Dedifferentiated amniotic fluid mesenchymal stem cell (primary cell): ENCODE measurements around the gene CDH12.

ENCODE experiments used
- DNase-seq: peaks from one replicate; pipeline ENCODE4 v3.0.0-alpha.2; 2016; ENCODE audit errors: extremely low spot score

CDH12 gene

GRCh38 chr5:21823076-21823574 lies 1030.0 kb downstream of the CDH12 start:
- no peak for DNase-seq

GRCh38 chr5:21820527-21820926 lies 1032.6 kb downstream of the CDH12 start:
- DNase-seq = no peak

GRCh38 chr5:21818370-21818720 lies 1034.8 kb downstream of the CDH12 start:
- DNase-seq = no peak

- peak; percentile 36 for DNase-seq
Observed at GRCh38 chr5:21817668-21818369, 1035.3 kb downstream of the CDH12 start.

GRCh38 chr5:21810737-21811316 lies 1042.3 kb downstream of the CDH12 start:
- DNase-seq = peak; percentile 33

GRCh38 chr5:21809611-21810010 lies 1043.5 kb downstream of the CDH12 start:
- DNase-seq = no peak

- no peak for DNase-seq
Observed at GRCh38 chr5:21807953-21808352, 1045.2 kb downstream of the CDH12 start.

GRCh38 chr5:21806943-21807342 lies 1046.2 kb downstream of the CDH12 start:
- DNase-seq = no peak

- no peak for DNase-seq
Observed at GRCh38 chr5:21806271-21806670, 1046.9 kb downstream of the CDH12 start.

GRCh38 chr5:21802869-21803490 lies 1050.2 kb downstream of the CDH12 start:
- DNase-seq = peak; percentile 51

- DNase-seq = no peak
Observed at GRCh38 chr5:21802100-21802499, 1051.0 kb downstream of the CDH12 start.

- no peak for DNase-seq
Observed at GRCh38 chr5:21792748-21793147, 1060.4 kb downstream of the CDH12 start.

- no peak for DNase-seq
Observed at GRCh38 chr5:21791304-21791703, 1061.8 kb downstream of the CDH12 start.

- DNase-seq = no peak
Observed at GRCh38 chr5:21784487-21784886, 1068.7 kb downstream of the CDH12 start.

GRCh38 chr5:21783074-21783679 lies 1070.0 kb downstream of the CDH12 start:
- no peak for DNase-seq

GRCh38 chr5:21776466-21776865 lies 1076.7 kb downstream of the CDH12 start:
- DNase-seq = no peak

- DNase-seq = no peak
Observed at GRCh38 chr5:21774801-21775200, 1078.3 kb downstream of the CDH12 start.

GRCh38 chr5:21774281-21774680 lies 1078.9 kb downstream of the CDH12 start:
- DNase-seq = no peak

GRCh38 chr5:21773456-21773855 lies 1079.7 kb downstream of the CDH12 start:
- DNase-seq = no peak

GRCh38 chr5:21765406-21765805 lies 1087.7 kb downstream of the CDH12 start:
- DNase-seq = no peak

- DNase-seq = no peak
Observed at GRCh38 chr5:21739096-21739495, 1114.0 kb downstream of the CDH12 start.

- DNase-seq = no peak
Observed at GRCh38 chr5:21723500-21723899, 1129.6 kb downstream of the CDH12 start.
